ENCODE data around the gene OOSP4B. TPM values are rescaled to one million over a fixed set of nuclear protein-coding genes. Genes with fewer than 3 reads are reported as not detected.

The OOSP4B gene
- total RNA-seq, 1 experiment from 2014 or later: not detected

GRCh38 chr11:59992425-59992824 is 24.6 kb upstream of the OOSP4B start:
- BruUV-seq (replicated peaks): no TSS peak
- peaks cover 4% of the 10 kb centered on the region for H3K27me3 Mint-ChIP-seq (ENCODE audit: insufficient read depth, unreplicated experiment)

GRCh38 chr11:59997800-59998199 is 19.2 kb upstream of the OOSP4B start:
- no peak overlapping the region for H3K4me3 Mint-ChIP-seq (ENCODE audit: unreplicated experiment)
- H3K4me1 ChIP-seq: no peaks in the 10 kb centered on the region
- H3K27me3 Mint-ChIP-seq (ENCODE audit: insufficient read depth, unreplicated experiment): peaks cover 2% of the 10 kb centered on the region
- no peaks in the 10 kb centered on the region for H3K9me3 Mint-ChIP-seq (ENCODE audit: unreplicated experiment)
- no peaks in the 10 kb centered on the region for H3K36me3 Mint-ChIP-seq (ENCODE audit: insufficient read depth, unreplicated experiment)
- no peaks in the 10 kb centered on the region; the same call in 1 of the 2 replicates for H3K27me3 ChIP-seq (replicated peaks; ENCODE audit: control insufficient read depth, insufficient read depth, low read length)
- ChIA-PET CTCF (no interaction called here), POLR2A (no interaction called here)
- no peak for DNase-seq
- no peaks in the 10 kb centered on the region for H3K9me3 ChIP-seq
- H3K36me3 ChIP-seq (ENCODE audit: control insufficient read depth, insufficient read depth, low read length): no peaks in the 10 kb centered on the region
- intact Hi-C loops (cut with micrococcal nuclease; ENCODE audit: unreplicated experiment): no loop called here
- H3K4me1 Mint-ChIP-seq (ENCODE audit: low read depth, unreplicated experiment): no peaks in the 10 kb centered on the region
- H3K27ac Mint-ChIP-seq (ENCODE audit: unreplicated experiment): no peak overlapping the region
- TF ChIP-seq CTCF (IDR thresholded peaks at IDR 0.05; ENCODE audit: insufficient read depth in 1 of 2, low read depth in 1 of 2, low read length in 1 of 2, severe bottlenecking in 1 of 2, unreplicated experiment in 1 of 2): no peak
- H3K4me3 ChIP-seq (ENCODE audit: low read depth, low read length): no peak overlapping the region
- no TSS peak for BruUV-seq (replicated peaks)

More at GRCh38 chr11:59992425-59992824, 24.6 kb upstream of the OOSP4B start:
- peaks cover 19% of the 10 kb centered on the region for H3K9me3 Mint-ChIP-seq (ENCODE audit: unreplicated experiment)
- intact Hi-C loops (cut with micrococcal nuclease; ENCODE audit: unreplicated experiment): no loop called here
- ChIA-PET CTCF (no interaction called here), POLR2A (no interaction called here)
- H3K4me1 Mint-ChIP-seq (ENCODE audit: low read depth, unreplicated experiment): no peaks in the 10 kb centered on the region
- TF ChIP-seq CTCF (IDR thresholded peaks at IDR 0.05; ENCODE audit: insufficient read depth in 1 of 2, low read depth in 1 of 2, low read length in 1 of 2, severe bottlenecking in 1 of 2, unreplicated experiment in 1 of 2): no peak
- no peak for DNase-seq
- no peak overlapping the region for H3K4me3 Mint-ChIP-seq (ENCODE audit: unreplicated experiment)
- Histone ChIP-seq H3K4me3 (ENCODE audit: low read depth, low read length) (no peak overlapping the region), H3K27me3 (replicated peaks; ENCODE audit: control insufficient read depth, insufficient read depth, low read length) (no peaks in the 10 kb centered on the region), H3K9me3 (no peaks in the 10 kb centered on the region), H3K4me1 (no peaks in the 10 kb centered on the region), H3K36me3 (ENCODE audit: control insufficient read depth, insufficient read depth, low read length) (no peaks in the 10 kb centered on the region)
- H3K27ac Mint-ChIP-seq (ENCODE audit: unreplicated experiment): no peak overlapping the region
- H3K36me3 Mint-ChIP-seq (ENCODE audit: insufficient read depth, unreplicated experiment): no peaks in the 10 kb centered on the region

GRCh38 chr11:59999691-60000090 is 17.3 kb upstream of the OOSP4B start:
- CTCF ChIA-PET: no interaction called here

More at GRCh38 chr11:59999691-60000090, 17.3 kb upstream of the OOSP4B start:
- no peak for DNase-seq
- no TSS peak for BruUV-seq (replicated peaks)
- H3K36me3 Mint-ChIP-seq (ENCODE audit: insufficient read depth, unreplicated experiment): no peaks in the 10 kb centered on the region
- H3K4me3 ChIP-seq (ENCODE audit: low read depth, low read length): no peak overlapping the region
- H3K27me3 ChIP-seq (replicated peaks; ENCODE audit: control insufficient read depth, insufficient read depth, low read length): no peaks in the 10 kb centered on the region; the same call in 1 of the 2 replicates
- H3K4me3 Mint-ChIP-seq (ENCODE audit: unreplicated experiment): no peak overlapping the region
- TF ChIP-seq CTCF (IDR thresholded peaks at IDR 0.05; ENCODE audit: insufficient read depth in 1 of 2, low read depth in 1 of 2, low read length in 1 of 2, severe bottlenecking in 1 of 2, unreplicated experiment in 1 of 2): no peak
- no peak overlapping the region for H3K27ac Mint-ChIP-seq (ENCODE audit: unreplicated experiment)
- intact Hi-C loops (cut with micrococcal nuclease; ENCODE audit: unreplicated experiment): no loop called here
- H3K4me1 ChIP-seq: no peaks in the 10 kb centered on the region
- peaks cover 2% of the 10 kb centered on the region for H3K27me3 Mint-ChIP-seq (ENCODE audit: insufficient read depth, unreplicated experiment)
- H3K9me3 Mint-ChIP-seq (ENCODE audit: unreplicated experiment): no peaks in the 10 kb centered on the region
- no peaks in the 10 kb centered on the region for H3K9me3 ChIP-seq
- no peaks in the 10 kb centered on the region for H3K36me3 ChIP-seq (ENCODE audit: control insufficient read depth, insufficient read depth, low read length)
- H3K4me1 Mint-ChIP-seq (ENCODE audit: low read depth, unreplicated experiment): no peaks in the 10 kb centered on the region
- POLR2A ChIA-PET: no interaction called here

All from Caco-2 (cell line).